Measurements from ENCODE around the gene SMG5.
"Not testable (repeated sequence)": the region's sequence is repeated elsewhere in the genome, so short reads cannot be mapped to it uniquely, and the experiment has no call there.

Gene SMG5

DNA sequence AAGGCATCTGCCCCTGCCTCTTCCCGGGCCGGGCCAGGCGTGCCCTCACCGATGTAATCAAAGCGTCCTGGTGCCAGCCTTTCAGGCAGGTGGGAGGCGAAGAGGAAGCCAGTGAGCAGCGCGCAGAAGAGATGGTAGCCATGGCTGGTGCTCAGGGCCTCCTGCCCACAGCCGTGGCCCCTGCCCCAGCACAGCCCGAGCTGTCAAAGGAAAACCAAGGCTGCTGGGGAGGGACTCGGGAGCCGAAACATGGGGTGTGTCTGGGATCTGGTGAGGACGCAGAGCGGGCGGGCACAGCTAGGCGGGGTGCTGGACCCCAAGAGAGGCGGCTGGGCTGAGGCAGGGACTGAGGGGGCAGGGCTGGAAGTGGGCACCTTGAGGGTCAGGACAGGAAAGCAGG lies 37.9 kb downstream of the SMG5 start:
- DNase-seq: no peak

DNA sequence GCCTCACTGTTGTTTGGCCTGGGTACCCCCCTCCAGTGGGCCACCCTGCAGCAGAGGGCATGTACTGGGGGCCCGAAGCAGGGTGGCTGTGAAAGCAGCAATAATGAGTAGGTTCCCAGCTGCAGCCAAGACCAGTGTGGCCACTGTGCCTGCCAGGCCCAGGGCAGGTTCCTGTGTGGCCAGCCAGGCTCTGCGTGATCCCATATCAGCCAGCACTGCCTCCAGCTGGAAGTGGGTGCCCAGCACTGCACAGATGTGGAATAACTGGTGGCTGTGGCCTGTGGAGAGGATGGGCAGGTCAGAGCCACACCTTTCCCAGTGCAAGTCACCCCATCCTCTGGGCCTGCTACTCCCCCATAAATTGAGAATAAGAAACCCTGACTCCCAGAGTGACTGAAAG lies 38.5 kb downstream of the SMG5 start:
- DNase-seq: no peak

DNA sequence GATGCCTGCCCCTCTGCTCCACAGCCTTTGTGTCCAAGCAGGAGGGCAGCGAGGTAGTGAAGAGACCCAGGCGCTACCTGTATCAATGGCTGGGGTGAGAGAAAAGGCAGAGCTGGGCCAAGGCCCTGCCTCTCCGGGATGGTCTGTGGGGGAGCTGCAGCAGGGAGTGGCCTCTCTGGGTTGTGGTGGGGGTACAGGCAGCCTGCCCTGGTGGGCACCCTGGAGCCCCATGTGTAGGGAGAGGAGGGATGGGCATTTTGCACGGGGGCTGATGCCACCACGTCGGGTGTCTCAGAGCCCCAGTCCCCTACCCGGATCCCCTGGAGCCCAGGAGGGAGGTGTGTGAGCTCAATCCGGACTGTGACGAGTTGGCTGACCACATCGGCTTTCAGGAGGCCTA lies 39.9 kb downstream of the SMG5 start:
- no peak for DNase-seq

DNA sequence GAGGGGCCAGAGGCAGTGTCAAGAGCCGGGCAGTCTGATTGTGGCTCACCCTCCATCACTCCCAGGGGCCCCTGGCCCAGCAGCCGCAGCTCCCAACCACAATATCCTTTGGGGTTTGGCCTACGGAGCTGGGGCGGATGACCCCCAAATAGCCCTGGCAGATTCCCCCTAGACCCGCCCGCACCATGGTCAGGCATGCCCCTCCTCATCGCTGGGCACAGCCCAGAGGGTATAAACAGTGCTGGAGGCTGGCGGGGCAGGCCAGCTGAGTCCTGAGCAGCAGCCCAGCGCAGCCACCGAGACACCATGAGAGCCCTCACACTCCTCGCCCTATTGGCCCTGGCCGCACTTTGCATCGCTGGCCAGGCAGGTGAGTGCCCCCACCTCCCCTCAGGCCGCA lies 40.7 kb downstream of the SMG5 start, which contains the start of gene BGLAP:
TSS of gene BGLAP (plus strand) at position 259 of the 400 bp plus-strand sequence. CDS start at position 307, 48 bp downstream.
- no peak for DNase-seq

DNA sequence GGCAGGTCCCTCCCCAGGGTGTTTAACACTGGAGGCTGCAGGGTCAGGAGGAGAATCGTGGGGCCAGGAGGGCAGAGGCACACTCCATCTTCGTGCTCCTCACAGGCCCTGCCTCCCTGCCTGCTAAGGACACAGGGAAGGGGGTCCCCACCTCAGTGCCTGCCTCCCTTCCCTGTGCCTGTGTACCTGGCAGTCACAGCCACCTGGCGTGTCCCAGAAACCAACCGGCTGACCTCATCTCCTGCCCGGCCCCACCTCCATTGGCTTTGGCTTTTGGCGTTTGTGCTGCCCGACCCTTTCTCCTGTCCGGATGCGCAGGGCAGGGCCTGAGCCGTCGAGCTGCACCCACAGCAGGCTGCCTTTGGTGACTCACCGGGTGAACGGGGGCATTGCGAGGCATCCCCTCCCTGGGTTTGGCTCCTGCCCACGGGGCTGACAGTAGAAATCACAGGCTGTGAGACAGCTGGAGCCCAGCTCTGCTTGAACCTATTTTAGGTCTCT lies 41.3 kb downstream of the SMG5 start:
- DNase-seq: no peak

DNA sequence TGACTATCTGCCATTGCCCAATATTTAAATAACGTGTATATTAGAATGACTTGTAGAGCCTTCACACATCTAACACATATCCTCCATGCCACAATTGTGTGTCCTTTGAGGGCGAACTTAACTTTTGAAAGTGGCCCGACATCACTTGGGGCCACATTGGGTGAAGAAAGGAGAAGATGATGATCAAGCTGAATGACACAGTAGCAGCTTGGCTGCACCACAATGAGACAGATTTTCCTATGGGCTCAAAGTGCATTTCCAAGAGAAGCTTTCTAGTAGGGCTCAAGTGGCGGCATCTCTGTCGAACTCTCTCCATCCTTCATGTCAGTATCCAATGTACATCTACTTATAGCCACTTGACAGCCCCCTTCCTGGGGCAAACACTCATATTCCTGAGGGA lies 44.4 kb downstream of the SMG5 start:
- DNase-seq: no peak

DNA sequence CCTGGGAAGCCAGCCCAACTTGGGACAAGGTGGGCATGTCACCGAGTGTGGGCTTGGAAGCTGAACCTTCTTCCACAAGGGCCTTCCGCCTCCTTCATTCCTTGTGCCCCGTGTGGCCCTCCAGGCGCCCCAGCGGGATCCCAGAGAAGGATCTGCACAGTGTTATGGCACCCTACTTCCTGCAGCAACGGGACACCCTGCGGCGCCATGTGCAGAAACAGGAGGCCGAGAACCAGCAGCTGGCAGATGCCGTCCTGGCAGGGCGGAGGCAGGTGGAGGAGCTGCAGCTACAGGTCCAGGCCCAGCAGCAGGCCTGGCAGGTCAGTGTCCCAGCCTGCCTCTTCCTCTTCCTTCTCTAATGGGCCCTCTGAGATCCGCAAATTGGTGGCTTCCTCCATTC lies 46.5 kb downstream of the SMG5 start:
- DNase-seq: no peak

DNA sequence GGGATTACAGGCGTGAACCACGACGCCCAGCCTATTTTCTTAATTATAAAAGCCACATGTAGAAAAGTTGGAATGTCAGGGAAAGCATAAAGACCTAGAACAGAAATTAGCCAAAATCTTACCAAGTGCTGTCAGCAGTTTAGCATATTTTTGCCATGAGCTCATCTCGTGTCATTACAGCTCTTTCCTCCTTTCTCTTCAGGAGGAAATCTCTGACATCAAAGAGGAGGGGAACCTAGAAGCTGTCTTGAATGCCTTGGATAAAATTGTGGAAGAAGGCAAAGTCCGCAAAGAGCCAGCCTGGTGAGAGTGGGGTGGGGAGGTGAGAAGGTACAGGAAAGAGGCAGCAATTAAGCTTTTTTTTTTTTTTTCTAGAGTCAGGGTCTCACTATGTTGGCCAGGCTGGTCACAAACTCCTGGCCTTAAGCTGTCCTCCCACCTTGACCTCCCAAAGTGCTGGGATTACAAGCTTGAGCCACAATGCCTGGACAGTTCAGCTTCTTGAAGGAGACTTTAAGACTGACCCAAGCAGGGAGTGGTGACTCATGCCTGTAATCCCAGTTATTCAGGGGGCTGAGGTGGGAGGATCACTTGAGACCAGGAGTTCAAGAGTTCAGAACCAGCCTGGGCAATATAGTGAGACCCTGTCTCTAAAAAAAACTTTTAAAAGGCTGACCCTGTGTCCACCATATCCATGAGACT lies 49.0 kb downstream of the SMG5 start:
- no peak for DNase-seq

DNA sequence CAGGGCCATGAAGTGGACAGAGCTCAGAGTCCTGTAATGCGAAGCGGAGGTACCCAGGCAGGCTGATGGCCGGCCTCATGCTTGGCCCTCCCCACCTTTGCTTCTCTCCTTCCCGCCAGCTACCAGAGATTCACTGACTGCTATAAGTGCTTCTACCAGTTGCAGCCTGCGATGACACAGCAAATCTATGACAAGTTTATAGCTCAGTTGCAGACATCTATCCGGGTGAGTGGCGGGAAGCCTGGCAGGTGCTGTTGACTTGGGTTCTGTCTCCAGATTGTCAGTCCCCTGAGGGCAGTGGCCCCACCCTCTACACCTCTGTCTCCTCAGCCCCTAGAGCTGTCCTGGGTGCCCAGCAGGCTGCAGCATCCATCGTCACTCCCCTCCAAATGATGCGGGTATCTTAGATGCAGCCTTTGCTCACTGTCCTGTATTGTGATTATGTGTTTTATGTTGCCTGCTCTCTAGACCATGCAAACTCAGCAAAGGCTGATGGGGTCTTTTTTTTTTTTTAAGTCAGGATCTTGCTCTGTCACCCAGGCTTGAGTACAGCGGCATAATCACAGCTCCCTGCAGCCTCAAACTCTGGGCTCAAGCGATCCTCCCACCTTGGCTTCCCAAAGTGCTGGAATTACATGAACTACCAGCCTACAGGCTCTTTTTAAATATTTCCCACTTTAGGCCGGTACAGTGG lies 50.3 kb downstream of the SMG5 start:
- DNase-seq: no peak

DNA sequence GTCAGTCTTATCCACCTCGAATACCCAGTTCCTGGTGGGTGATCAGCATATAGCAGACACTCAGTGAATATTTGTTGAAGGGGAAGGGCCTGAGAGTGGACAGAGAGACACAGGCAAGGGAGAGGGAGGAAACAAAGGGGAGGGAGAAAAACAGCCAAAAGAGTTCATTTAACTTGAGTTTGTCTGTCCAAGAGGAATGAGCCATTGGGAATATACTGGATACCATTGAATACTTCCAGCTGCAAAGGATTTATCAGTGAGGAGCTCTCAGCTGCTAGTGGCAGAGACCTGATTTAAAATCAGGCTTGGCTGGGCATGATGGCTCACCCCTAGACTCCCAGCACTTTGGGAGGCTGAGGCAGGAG lies 52.2 kb downstream of the SMG5 start:
- DNase-seq: no peak

DNA sequence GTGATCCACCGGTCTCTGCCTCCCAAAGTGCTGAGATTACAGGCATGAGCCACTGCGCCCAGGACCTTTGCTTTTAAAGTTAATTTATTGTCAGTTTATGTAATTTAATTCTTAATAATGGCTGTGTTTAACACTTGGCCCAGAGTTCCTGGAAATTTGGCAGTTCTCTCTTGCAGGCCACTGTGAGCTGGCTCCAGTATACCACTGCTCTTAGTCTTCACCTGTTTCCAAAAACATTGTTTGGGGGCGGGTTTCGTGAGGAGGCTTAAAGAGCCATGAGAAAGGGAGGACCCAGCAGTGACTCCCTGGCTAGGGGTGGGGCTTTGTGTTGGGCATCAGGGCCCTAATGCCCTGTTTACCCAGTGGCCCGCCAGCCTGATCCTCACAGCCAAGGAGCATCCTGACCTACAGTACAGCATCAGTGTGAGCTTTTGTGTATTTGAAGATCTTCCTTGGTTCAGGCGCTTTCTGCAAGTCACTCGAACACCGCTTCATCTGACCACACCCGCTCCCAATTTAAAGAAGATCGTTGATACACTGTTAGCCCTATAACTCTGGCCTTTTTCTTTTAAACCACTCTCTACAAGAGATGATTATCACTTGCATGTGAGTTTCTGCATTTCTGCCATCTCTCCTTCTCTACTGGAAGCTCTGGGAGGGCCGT lies 52.7 kb downstream of the SMG5 start:
- DNase-seq: no peak

DNA sequence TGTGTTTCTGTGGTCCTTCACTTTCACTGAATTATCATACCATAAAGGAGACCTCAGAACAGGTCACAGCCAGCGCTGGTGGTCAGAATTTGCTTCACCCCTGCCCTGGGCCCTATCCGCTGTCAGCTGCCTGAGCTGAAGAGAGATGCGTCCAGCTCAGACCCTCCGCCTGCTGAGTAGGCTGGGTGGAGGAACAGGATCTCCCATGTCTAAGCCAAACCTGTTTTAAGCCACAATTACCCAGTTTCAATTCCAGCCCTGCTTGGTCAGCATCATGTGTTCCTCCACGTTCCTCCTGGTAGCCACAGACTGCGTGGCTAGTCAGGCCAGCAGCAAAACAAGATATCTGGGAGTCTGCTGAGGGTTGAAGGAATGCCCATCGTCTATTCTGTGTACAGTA lies 54.1 kb downstream of the SMG5 start:
- no peak for DNase-seq

DNA sequence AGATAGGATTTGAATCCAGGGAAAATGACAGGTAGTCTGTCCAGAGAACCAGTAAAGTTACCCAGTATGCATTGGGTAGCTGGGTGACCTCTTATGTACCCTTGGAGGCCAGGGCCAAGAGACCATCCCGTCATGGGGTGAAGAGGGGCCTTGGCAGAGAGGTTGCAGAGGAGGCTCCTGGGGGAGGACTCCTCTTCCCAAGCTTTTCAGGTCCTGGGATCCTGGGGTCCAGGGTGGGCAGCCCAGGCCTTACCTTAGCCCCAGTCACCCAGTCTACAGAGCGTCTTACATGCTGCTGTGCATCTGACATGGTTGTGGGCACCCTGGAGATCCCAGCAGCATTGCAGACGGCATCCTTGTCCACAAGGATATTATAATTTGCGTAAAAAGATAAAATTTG lies 55.8 kb downstream of the SMG5 start:
- DNase-seq: no peak

DNA sequence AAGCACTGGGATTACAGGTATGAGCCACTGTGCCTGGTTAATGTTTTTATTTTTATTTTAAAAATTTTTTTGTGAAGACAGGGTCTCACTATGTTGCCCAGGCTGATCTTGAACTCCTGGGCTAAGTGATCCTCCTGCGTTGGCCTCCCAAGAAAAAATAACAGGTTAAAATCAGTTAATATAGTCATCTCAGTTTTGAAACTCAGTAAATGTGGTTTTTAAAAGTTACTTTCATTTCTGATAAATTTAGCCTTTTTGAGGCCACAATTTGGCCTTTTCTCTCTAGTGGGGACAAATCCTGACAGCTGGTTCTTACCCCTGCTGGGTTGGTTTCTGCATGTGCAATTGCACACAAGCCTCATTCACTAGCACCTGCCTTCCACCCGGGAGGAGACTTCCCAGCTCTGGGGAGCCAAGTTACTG lies 56.5 kb downstream of the SMG5 start:
- DNase-seq: no peak

DNA sequence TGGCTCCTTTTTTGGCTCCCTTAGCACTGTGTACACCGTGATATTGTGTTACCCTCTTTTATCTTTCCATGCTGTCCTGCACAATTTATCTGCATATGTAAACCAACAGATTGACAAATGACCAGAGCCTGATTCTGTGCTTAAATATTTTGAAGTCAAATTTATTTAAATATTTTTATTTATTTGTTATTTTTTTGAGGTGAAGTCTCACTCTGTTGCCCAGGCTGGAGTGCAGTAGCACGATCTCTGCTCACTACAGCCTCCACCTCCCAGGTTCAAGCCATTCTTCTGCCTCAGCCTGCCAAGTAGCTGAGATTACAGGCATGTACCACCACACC lies 57.0 kb downstream of the SMG5 start:
- no peak for DNase-seq

DNA sequence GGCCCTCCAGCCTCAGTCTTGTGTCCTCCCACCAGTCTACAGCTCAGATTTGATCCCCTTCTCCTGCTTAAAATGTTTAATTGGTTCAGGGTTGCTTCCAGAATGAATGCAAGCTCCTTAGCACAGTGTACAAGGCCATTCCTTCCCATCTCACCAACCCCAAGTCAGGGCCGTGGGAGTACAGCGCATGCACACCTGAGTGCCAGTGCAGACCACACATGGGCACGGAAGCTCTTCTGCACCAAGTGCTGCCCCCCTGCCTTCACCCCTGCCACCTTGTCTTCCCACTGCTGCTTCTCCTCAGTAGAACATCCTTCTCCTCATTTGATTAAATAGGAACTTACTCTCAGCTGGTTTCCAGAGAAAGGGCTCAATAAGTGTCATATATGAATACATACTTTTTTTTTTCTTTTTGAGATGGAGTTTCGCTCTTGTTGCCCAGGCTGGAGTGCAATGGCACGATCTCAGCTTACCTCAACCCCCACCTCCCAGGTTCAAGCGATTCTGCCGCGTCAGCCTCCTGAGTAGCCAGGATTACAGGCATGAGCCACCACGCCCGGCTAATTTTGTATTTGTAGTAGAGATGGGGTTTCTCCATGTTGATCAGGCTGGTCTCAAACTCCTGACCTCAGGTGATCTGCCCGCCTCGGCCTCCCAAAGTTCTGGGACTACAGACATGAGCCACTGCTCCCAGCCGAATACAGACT lies 60.5 kb downstream of the SMG5 start:
- DNase-seq: no peak

DNA sequence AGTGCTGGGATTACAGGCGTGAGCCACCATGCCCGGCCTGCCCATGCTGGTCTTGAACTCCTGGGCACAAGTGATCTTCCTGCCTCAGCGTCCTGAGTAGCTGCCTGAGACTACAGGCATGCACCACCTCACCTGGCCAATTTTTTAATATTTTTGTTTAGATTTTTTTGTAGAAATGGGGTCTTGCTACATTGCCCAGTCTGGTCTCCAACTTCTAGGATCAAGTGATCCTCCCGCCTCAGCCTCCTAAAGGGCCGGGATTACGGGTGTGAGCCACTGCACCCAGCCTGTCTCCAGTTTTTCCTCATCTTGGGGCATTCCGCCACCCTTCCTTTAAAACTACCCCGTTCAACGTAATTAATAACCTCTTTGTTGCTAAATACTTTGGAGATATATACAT lies 62.4 kb downstream of the SMG5 start:
- no peak for DNase-seq

DNA sequence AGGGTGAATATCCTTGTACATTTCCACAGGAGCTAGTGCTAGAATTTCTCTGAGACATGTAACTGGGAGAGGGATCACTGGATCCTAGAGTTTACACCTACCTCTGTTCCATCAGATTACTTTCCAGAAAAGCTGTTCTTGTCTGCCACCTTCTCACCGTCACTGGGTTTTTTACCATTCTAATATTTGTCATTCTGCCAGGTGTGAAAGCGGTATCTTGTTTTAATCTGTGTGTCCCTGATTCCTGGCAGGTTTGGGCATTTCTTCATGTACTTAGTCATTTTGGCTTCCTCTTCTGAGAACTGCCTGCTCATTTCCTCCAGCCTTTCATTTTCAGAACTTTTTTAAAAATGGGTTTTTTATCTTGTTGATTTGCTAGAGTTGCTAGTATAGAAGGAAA lies 64.8 kb downstream of the SMG5 start:
- DNase-seq: no peak

DNA sequence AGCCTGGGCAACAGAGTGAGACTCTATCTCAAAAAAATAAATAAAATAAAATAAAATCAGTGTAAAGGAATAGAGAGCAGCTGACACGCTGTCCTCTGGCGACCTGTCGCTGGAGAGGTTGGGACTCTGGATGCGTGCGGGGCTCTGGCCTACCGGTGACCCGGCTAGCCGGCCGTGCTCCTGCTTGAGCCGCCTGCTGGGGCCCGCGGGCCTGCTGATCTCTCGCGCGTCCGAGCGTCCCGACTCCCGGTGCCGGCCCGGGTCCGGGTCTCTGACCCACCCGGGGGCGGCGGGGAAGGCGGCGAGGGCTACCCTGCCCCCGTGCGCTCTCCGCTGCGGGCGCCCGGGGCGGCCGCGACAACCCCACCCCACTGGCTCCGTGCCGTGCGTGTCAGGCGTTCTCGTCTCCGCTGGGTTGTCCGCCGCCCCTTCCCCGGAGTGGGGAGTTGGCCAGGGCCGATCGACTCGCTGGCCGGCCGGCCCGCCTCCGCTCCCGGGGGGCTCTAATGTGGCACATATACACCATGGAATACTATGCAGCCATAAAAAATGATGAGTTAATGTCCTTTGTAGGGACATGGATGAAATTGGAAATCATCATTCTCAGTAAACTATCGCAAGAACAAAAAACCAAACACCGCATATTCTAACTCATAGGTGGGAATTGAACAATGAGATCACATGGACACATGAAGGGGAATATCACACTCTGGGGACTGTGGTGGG lies 66.1 kb downstream of the SMG5 start:
- DNase-seq: not testable (repeated sequence)

DNA sequence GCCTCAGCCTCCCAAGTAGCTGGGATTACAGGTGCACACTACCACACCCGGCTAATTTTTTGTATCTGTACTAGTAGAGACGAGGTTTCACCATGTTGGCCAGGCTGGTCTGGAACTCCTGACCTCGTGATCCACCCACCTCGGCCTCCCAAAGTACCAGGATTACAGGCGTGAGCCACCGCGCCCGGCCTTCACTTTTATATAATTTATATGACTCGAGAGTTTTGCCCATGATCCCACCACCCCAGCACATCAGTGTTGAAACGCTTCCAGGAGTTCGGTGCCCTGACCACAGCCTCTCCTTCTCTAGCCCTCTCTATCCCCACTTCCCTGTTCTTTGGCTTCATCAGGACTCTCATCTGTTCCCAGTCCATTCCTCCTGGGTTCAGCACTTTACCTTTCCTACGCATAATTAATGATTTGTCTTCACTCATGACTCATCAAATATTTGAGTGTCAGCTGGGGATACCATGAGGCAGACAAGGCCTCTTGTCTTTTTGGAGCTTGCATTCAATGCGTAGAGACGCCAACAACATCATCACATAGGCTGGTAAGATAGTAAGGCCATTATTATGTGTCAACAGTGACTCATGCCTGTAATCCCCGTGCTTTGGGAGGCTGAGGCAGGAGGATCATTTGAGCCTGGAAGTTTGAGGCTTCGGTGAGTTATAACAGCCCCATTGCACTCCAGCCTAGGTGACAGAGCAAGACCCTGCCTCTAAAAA lies 68.4 kb downstream of the SMG5 start:
- no peak for DNase-seq

DNA sequence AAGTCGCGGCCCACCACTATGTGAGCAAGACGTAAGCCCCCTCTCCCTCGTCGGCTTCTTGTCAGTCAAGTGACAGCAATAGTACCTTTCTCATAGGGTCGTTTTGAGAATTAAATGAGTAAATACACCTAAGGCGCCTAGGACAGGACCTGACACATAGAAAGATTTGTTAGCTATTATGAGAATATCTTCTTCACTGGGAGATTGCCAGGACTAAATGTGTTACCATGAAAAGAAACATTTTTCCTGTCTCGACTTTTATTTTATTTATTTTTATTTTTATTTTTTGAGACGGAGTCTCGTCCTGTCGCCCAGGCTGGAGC lies 69.0 kb downstream of the SMG5 start:
- no peak for DNase-seq
